IMR-90 (cell line): Measurements from ENCODE around the gene PLEK. TPM values are rescaled to one million over a fixed set of nuclear protein-coding genes. Genes with fewer than 3 reads are reported as not detected.

ENCODE experiments used
- ATAC-seq: fragments of 200-7000 bp; cut with Tn5 transposase; 2 replicates; pipeline ENCODE4 v1.9.1; 2020; ENCODE audit warnings: low read depth, mild to moderate bottlenecking, moderate library complexity
- BruUV-seq: library from RNA; stranded (reverse); fragments of 400-500 nt; replicated peaks from 2 replicates; lab custom pipeline; 2021; lab: Mats Ljungman, UMichigan
- CTCF ChIA-PET: fragments of 300-600 bp; formaldehyde crosslinking; extraction: SDS; loops from one replicate; lab custom pipeline; 2021; ENCODE audit warnings: antibody characterized with exemption; lab: Yijun Ruan, JAX
- POLR2A ChIA-PET: fragments of 300-600 bp; sonication (Branson Sonifier 250); formaldehyde crosslinking; loops from one replicate; lab custom pipeline; 2022; ENCODE audit warnings: antibody characterized with exemption; ENCODE audit not compliant: unreplicated experiment; lab: Charles Lee
- DNase-seq: peaks from one replicate; pipeline ENCODE4 v3.0.0; 2013
- H2AFZ ChIP-seq: replicated peaks from 2 replicates; pipeline ENCODE3; 2013; ENCODE audit warnings: low read length, mild to moderate bottlenecking; ENCODE audit not compliant: poor library complexity
- H2AK5ac ChIP-seq: 2 replicates; pipeline ENCODE4 v1.6.1; 2013; ENCODE audit warnings: low read depth, low read length, inconsistent platforms
- H2AK9ac ChIP-seq: replicated peaks from 2 replicates; pipeline ENCODE3; 2013; ENCODE audit warnings: mild to moderate bottlenecking, low read depth, low read length, moderate library complexity; ENCODE audit not compliant: poor library complexity
- H2BK120ac ChIP-seq: 2 replicates; pipeline ENCODE4 v1.6.1; 2013; ENCODE audit warnings: low read depth, low read length, inconsistent platforms
- H2BK15ac ChIP-seq: 3 replicates; pipeline ENCODE4 v1.6.1; 2013; ENCODE audit warnings: low read depth, low read length, inconsistent platforms
- H2BK20ac ChIP-seq: 2 replicates; pipeline ENCODE4 v1.6.1; 2013; ENCODE audit warnings: low read depth, mild to moderate bottlenecking, inconsistent platforms, low read length, moderate library complexity
- H2BK5ac ChIP-seq: 2 replicates; pipeline ENCODE4 v1.6.1; 2013; ENCODE audit warnings: mild to moderate bottlenecking, low read depth, low read length, inconsistent platforms; ENCODE audit not compliant: poor library complexity, severe bottlenecking
- H3K14ac ChIP-seq: replicated peaks from 2 replicates; pipeline ENCODE4 v1.6.1; 2013; ENCODE audit warnings: low read depth, low read length, inconsistent platforms
- H3K18ac ChIP-seq: 2 replicates; pipeline ENCODE4 v1.6.1; 2013; ENCODE audit warnings: low read depth, low read length, control low read depth
- H3K23ac ChIP-seq: 2 replicates; pipeline ENCODE4 v1.6.1; 2013; ENCODE audit warnings: low read depth, low read length, inconsistent platforms
- H3K27ac ChIP-seq: 2 replicates; pipeline ENCODE4 v1.5.1; 2013; ENCODE audit warnings: mild to moderate bottlenecking, control low read depth, low read length; ENCODE audit not compliant: insufficient read depth
- H3K27me3 ChIP-seq: 2 replicates; pipeline ENCODE4 v1.6.1; 2013; ENCODE audit warnings: low read length; ENCODE audit not compliant: control insufficient read depth, insufficient read depth
- H3K36me3 ChIP-seq: 2 replicates; pipeline ENCODE4 v1.6.1; 2013; ENCODE audit warnings: low read length, mixed read lengths; ENCODE audit not compliant: control insufficient read depth, insufficient read depth
- H3K4ac ChIP-seq: 2 replicates; pipeline ENCODE4 v1.6.1; 2013; ENCODE audit warnings: low read depth, low read length, inconsistent platforms
- H3K4me1 ChIP-seq: 2 replicates; pipeline ENCODE4 v1.6.1; 2013; ENCODE audit warnings: low read length, mixed read lengths; ENCODE audit not compliant: control insufficient read depth, insufficient read depth
- H3K4me2 ChIP-seq: 2 replicates; pipeline ENCODE4 v1.6.1; 2013; ENCODE audit warnings: low read depth, mild to moderate bottlenecking, control low read depth, low read length, moderate library complexity
- H3K4me3 ChIP-seq: 2 replicates; pipeline ENCODE4 v1.5.1; 2013; ENCODE audit warnings: low read depth, mild to moderate bottlenecking, control low read depth, low read length, moderate library complexity; ENCODE audit not compliant: insufficient read depth
- H3K56ac ChIP-seq: 2 replicates; pipeline ENCODE4 v1.6.1; 2013; ENCODE audit warnings: low read length, inconsistent platforms; ENCODE audit not compliant: insufficient read depth; ENCODE audit errors: extremely low read depth
- H3K79me1 ChIP-seq, 2 experiments: 2 replicates each; pipeline ENCODE4 v1.6.1; 2013; ENCODE audit warnings: low read length in 2 of 2, inconsistent platforms in 1 of 2, low read depth in 1 of 2
- H3K9ac ChIP-seq: 2 replicates; pipeline ENCODE4 v1.6.1; 2013; ENCODE audit warnings: low read depth, low read length, control low read depth
- H3K9me1 ChIP-seq: 2 replicates; pipeline ENCODE4 v1.6.1; 2013; ENCODE audit warnings: low read length, inconsistent platforms; ENCODE audit not compliant: insufficient read depth
- H3K9me3 ChIP-seq: 2 replicates; pipeline ENCODE4 v1.6.1; 2013; ENCODE audit warnings: low read length; ENCODE audit not compliant: control insufficient read depth, insufficient read depth
- H4K20me1 ChIP-seq: 2 replicates; pipeline ENCODE4 v1.6.1; 2013; ENCODE audit warnings: low read length, inconsistent platforms; ENCODE audit not compliant: insufficient read depth
- H4K5ac ChIP-seq: 2 replicates; pipeline ENCODE4 v1.6.1; 2013; ENCODE audit warnings: mild to moderate bottlenecking, low read depth, low read length, control low read depth
- H4K8ac ChIP-seq, 2 experiments: 2 replicates each; pipeline ENCODE4 v1.6.1; 2013; ENCODE audit warnings: low read depth in 2 of 2, low read length in 2 of 2, control low read depth in 1 of 2, inconsistent platforms in 1 of 2
- H4K91ac ChIP-seq: 2 replicates; pipeline ENCODE4 v1.6.1; 2013; ENCODE audit warnings: low read depth, low read length, inconsistent platforms; ENCODE audit not compliant: insufficient read depth
- CEBPB ChIP-seq: IDR thresholded peaks from 2 replicates; pipeline ENCODE4 v1.6.1; 2012; ENCODE audit warnings: low read depth, low read length, improper control_type of control experiment
- NFE2L2 ChIP-seq: fragments of 150-350 bp; IDR thresholded peaks from 2 replicates; pipeline ENCODE4 v1.6.1; 2016; ENCODE audit warnings: low read depth, mild to moderate bottlenecking, low read length
- RAD21 ChIP-seq: IDR thresholded peaks from 2 replicates; pipeline ENCODE4 v1.6.1; 2012; ENCODE audit warnings: low read length, improper control_type of control experiment
- SMC3 ChIP-seq: fragments of 150-350 bp; IDR thresholded peaks from 2 replicates; pipeline ENCODE4 v1.6.1; 2016; ENCODE audit warnings: low read depth, mild to moderate bottlenecking, antibody characterized with exemption, low read length, moderate library complexity
- USF2 ChIP-seq: fragments of 150-350 bp; IDR thresholded peaks from 2 replicates; pipeline ENCODE4 v1.6.1; 2017; ENCODE audit warnings: mild to moderate bottlenecking, antibody characterized with exemption, low read length, low read depth
- WGBS, 2 experiments: methylation state at CpG; one replicate each; pipeline versions ENCODE4 v1.1.5 to v1.1.7; 2013; ENCODE audit warnings: missing lambda C conversion rate in 2 of 2; ENCODE audit not compliant: insufficient read length in 1 of 2; ENCODE audit errors: extremely low coverage in 2 of 2; 5-methylcytosine and 5-hydroxymethylcytosine counted together
- dilution Hi-C: fragments of 300-500 bp; cut with HindIII; formaldehyde crosslinking; loops from one replicate; pipeline ENCODE4 v1.14.3; 2018; ENCODE audit warnings: low sequenced_read_pairs; ENCODE audit not compliant: unreplicated experiment
- in situ Hi-C: fragments of 300-500 bp; cut with MboI; formaldehyde crosslinking; loops from 3 replicates; pipeline ENCODE4 v1.14.3; 2019; ENCODE audit warnings: low sequenced_read_pairs, inconsistent platforms, mixed read lengths
- intact Hi-C: fragments of 100-400 bp; cut with micrococcal nuclease; formaldehyde crosslinking; loops from 2 replicates; pipeline ENCODE4 v1.10.0; 2022
- polyA plus RNA-seq, 3 experiments: library from polyadenylated mRNA; depleted of rRNA; stranded (reverse); fragments of >200 nt; gene quantifications; 2 replicates each; pipeline ENCODE4 v1.2.3, GENCODE V29; 2012; ENCODE audit warnings: low replicate concordance in 1 of 3
- total RNA-seq: library from RNA; depleted of rRNA; stranded (reverse); fragments of >200 nt; gene quantifications from 2 replicates; pipeline ENCODE4 v1.2.3, GENCODE V29; 2012

Gene PLEK
- total and polyA plus RNA-seq, 2 of the 4 experiments (the other 2 are of a cell fraction): under 0.01 TPM; not detected in 1

- no peak overlapping the region for H3K4me3 ChIP-seq
- dilution Hi-C loops: no loop called here
- in situ Hi-C loops: no loop called here
- no peak overlapping the region for H2AK9ac ChIP-seq
- ChIA-PET POLR2A (no interaction called here), CTCF (no interaction called here)
- no peak overlapping the region for H3K23ac ChIP-seq
- WGBS, 2 experiments: 40% methylated on average over 1 of the region's 2 CpGs; no CpG with 5 or more reads in 1 of the 2 experiments
- H2BK5ac ChIP-seq: no peak overlapping the region
- H3K27ac ChIP-seq: no peak overlapping the region
- H3K79me1 ChIP-seq: no peaks in the 10 kb centered on the region
- H4K5ac ChIP-seq: no peak overlapping the region
- H3K14ac ChIP-seq: no peak overlapping the region
- H3K56ac ChIP-seq: no peak overlapping the region
- no peak overlapping the region for H2BK120ac ChIP-seq
- no peak overlapping the region for H2AK5ac ChIP-seq
- no peaks in the 10 kb centered on the region for H4K20me1 ChIP-seq
- H3K4me1 ChIP-seq: peaks cover 2% of the 10 kb centered on the region; the same call in 1 of the 2 replicates
- intact Hi-C loops: loop anchor here (5.0 kb wide), 1 partner anchor 57 kb away; the partner anchor contains the start of gene PLEK
- H3K27me3 ChIP-seq: peaks cover 30% of the 10 kb centered on the region
- TF ChIP-seq RAD21 (no peak), CEBPB (no peak), NFE2L2 (no peak), SMC3 (no peak), USF2 (no peak)
- no TSS peak for BruUV-seq
- no peak overlapping the region for H3K4ac ChIP-seq
- H2BK15ac ChIP-seq: no peak overlapping the region
- no peak overlapping the region for H4K91ac ChIP-seq
- no peak overlapping the region for H4K8ac ChIP-seq
- no peak for ATAC-seq
- no peak overlapping the region for H3K18ac ChIP-seq
- H3K36me3 ChIP-seq: no peaks in the 10 kb centered on the region
- no peak overlapping the region for H2BK20ac ChIP-seq
- no peak overlapping the region for H2AFZ ChIP-seq
- H3K9me1 ChIP-seq: no peaks in the 10 kb centered on the region
- no peak overlapping the region for H3K9ac ChIP-seq
- no peak overlapping the region for H3K4me2 ChIP-seq
- H3K9me3 ChIP-seq: peaks cover 3% of the 10 kb centered on the region; the same call in 1 of the 2 replicates
- no peak for DNase-seq
Observed at GRCh38 chr2:68423966-68424650, 59.0 kb downstream of the PLEK start.
